AG04449 (cell line): Measurements from ENCODE around the gene TEX35.

ENCODE experiments used
- CTCF ChIA-PET: fragments of 350-600 bp; formaldehyde crosslinking; extraction: SDS; loops from one replicate; lab custom pipeline; 2021; ENCODE audit warnings: antibody characterized with exemption; lab: Yijun Ruan, JAX
- POLR2A ChIA-PET: fragments of 400-600, 350-600 bp; formaldehyde crosslinking; extraction: SDS; loops from one replicate; lab custom pipeline; 2020; ENCODE audit warnings: antibody characterized with exemption, inconsistent platforms; lab: Yijun Ruan, JAX
- DNase-seq: peaks from one replicate; pipeline ENCODE4 v3.0.0-alpha.2; 2010; ENCODE audit warnings: low read depth, low spot score
- H3K4me3 ChIP-seq: 2 replicates; pipeline ENCODE4 v1.5.1; 2011; ENCODE audit warnings: low read depth, mild to moderate bottlenecking, control low read depth, low read length
- TF ChIP-seq, protein P1 (sequence below): IDR thresholded peaks from one replicate; pipeline ENCODE4 v1.5.1; 2011; ENCODE audit warnings: mild to moderate bottlenecking, moderate library complexity, low read length, control low read depth, inconsistent platforms; ENCODE audit not compliant: insufficient read depth; ENCODE audit errors: missing control alignments

TEX35 gene

GRCh38 chr1:178518894-178519293, 6.0 kb downstream of the TEX35 start:
- CTCF ChIA-PET, result interaction anchor here (1.1 to 15.2 kb wide), 3 partner anchors 12 to 17 kb away, joined by 4 to 205 read pairs (median 8); no protein-coding TSS in a partner anchor
- POLR2A ChIA-PET, result no interaction called here
- no peak overlapping the region for H3K4me3 ChIP-seq
- TF ChIP-seq, protein P1, sequence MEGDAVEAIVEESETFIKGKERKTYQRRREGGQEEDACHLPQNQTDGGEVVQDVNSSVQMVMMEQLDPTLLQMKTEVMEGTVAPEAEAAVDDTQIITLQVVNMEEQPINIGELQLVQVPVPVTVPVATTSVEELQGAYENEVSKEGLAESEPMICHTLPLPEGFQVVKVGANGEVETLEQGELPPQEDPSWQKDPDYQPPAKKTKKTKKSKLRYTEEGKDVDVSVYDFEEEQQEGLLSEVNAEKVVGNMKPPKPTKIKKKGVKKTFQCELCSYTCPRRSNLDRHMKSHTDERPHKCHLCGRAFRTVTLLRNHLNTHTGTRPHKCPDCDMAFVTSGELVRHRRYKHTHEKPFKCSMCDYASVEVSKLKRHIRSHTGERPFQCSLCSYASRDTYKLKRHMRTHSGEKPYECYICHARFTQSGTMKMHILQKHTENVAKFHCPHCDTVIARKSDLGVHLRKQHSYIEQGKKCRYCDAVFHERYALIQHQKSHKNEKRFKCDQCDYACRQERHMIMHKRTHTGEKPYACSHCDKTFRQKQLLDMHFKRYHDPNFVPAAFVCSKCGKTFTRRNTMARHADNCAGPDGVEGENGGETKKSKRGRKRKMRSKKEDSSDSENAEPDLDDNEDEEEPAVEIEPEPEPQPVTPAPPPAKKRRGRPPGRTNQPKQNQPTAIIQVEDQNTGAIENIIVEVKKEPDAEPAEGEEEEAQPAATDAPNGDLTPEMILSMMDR, result no peak
- DNase-seq, result no peak

DNA sequence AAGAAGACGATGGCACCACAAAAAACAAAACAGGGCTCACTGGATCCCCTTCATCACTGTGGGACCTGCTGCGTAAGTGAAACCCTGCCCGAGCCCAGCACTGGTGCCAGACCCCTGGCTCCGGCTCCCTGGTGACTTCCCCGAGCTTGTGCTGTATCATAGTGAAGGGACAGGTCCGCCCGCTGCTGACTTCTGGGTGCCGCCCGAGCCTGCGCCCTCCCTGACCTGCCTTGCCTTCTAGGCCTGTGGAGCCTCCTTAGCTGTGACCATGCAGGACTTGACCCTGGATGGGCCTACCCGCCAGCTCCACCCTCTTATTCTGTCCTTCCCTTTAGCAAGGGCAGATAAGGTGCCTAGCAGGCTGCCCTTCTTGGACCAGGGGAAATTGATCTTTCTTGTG, 7.9 kb downstream of the TEX35 start:
- DNase-seq, result no peak
- TF ChIP-seq, protein P1, result no peak
- POLR2A ChIA-PET, result no interaction called here
- CTCF ChIA-PET, result interaction anchor here (1.4 to 15.2 kb wide), 4 partner anchors 19 to 482 kb away, joined by 4 to 205 read pairs (median 5); no protein-coding TSS in a partner anchor
- H3K4me3 ChIP-seq, result no peak overlapping the region

DNA sequence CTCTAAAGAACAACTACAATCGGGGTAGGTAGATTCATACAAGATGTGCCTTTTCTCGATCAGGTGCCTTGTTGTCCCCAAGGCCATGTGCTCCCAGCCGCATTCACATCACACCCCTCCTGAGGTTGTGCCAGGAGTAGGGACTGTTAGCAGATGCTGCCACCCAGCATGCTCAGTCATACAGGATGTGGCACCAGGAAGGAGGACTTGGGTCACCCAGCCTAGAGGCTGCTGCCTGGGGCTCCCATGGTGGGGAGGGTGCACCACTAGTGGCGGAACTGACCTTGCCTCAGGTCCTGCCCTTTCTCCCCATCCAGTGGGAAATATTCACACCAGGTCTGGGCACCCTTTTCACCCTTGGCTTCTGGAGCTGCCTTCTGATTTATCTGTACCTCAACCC, 8.3 kb downstream of the TEX35 start:
- DNase-seq, result no peak
- TF ChIP-seq, protein P1, result no peak
- ChIA-PET POLR2A (no interaction called here), CTCF (interaction anchor here (2.2 to 15.2 kb wide), 2 partner anchors 20 to 222 kb away, joined by 6 to 205 read pairs; no protein-coding TSS in a partner anchor)
- no peak overlapping the region for H3K4me3 ChIP-seq

DNA sequence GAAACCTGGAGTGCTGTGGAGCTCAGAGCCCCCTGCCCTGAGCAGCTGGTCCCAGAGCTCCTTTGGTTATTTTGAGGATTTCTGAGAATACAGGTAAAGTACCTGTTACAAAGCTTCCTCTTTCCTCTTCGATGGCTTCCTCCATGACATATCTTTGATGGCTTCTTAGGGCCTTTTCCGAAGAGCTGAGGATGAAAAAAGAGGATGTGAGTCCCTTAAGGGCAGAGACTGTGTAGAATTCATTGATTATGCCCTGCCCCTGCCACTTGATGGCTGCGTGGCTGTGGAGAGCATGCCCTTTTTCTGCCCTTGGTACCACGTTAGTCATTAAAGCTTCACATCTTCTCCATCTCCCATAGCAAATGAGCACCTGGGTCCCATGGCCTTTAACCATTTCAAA, 14.2 kb downstream of the TEX35 start:
- ChIA-PET CTCF (interaction anchor here (0.8 to 23.6 kb wide), 7 partner anchors 9 to 490 kb away, joined by 3 to 593 read pairs (median 5); no protein-coding TSS in a partner anchor), POLR2A (no interaction called here)
- TF ChIP-seq, protein P1, result no peak

GRCh38 chr1:178528228-178528952, 15.5 kb downstream of the TEX35 start:
- CTCF ChIA-PET, result interaction anchor here (0.6 to 23.6 kb wide), 9 partner anchors 8 to 475 kb away, joined by 3 to 593 read pairs (median 5); no protein-coding TSS in a partner anchor
- no peak for DNase-seq

More for the DNA sequence above, 14.2 kb downstream of the TEX35 start:
- DNase-seq, result no peak
- no peak overlapping the region for H3K4me3 ChIP-seq

DNA sequence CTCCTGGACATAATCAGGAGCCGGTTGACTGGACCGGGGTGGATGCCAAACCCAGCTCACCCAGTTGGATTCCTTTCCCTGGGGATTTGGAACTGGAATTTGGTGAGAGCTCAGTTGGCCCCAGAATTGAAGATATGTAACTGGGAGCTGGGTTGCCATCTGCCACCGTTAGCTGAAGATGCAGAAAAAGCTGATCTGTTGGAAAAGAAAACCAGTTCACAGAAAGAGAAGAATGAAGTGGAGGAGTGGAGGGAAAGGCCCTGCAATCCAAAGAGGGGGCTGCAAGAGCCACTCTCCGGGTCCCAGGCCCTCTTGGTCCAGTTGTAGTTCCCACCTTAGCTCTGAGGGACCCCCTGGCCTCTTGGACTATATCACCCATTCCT, 16.0 kb downstream of the TEX35 start:
- TF ChIP-seq, protein P1, result no peak
- ChIA-PET CTCF (interaction anchor here (0.6 to 23.6 kb wide), 9 partner anchors 7 to 475 kb away, joined by 3 to 593 read pairs (median 5); no protein-coding TSS in a partner anchor), POLR2A (no interaction called here)
- no peak for DNase-seq
- no peak overlapping the region for H3K4me3 ChIP-seq

More at GRCh38 chr1:178528228-178528952, 15.5 kb downstream of the TEX35 start:
- H3K4me3 ChIP-seq, result no peak overlapping the region
- POLR2A ChIA-PET, result no interaction called here
- TF ChIP-seq, protein P1, result no peak
